A549 (cell line): ENCODE measurements around the gene INTS4.
"Not testable (repeated sequence)": the region's sequence is repeated elsewhere in the genome, so short reads cannot be mapped to it uniquely, and the experiment has no call there.

ENCODE experiments used
- POLR2A ChIP-seq: IDR thresholded peaks from 2 replicates; pipeline ENCODE4 v1.6.1; 2012; ENCODE audit warnings: mild to moderate bottlenecking, low read length
- TF ChIP-seq, protein P1 (sequence below): fragments of >200 bp; sonication (Bioruptor Twin); formaldehyde crosslinking; IDR thresholded peaks from 3 replicates; pipeline ENCODE4 v1.5.1; 2016

DNA sequence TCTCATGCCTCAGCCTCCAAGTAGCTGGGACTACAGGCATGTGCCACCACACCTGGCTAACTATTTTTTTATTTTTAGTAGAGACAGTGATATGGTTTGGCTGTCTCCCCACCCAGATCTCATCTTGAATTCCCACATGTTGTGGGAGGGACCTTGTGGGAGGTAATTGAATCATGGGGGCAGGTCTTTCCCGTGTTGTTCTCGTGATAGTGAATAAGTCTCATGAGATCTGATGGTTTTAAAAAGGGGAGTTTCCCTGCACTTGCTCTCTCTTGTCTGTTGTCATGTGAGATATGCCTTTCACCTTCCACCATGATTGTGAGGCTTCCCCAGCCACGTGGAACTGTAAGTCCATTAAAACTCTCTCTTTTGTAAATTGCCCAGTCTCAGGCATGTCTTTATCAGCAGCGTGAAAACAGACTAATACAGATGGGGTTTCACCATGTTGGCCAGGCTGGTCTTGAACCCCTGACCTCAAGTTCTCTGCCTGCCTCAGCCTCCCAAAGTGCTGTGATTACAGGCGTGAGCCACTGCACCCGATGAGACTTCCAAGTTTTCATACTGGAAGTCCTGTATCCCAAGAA is 20.6 kb upstream of the INTS4 start:
- TF ChIP-seq POLR2A: not testable (repeated sequence)
- TF ChIP-seq, protein P1, sequence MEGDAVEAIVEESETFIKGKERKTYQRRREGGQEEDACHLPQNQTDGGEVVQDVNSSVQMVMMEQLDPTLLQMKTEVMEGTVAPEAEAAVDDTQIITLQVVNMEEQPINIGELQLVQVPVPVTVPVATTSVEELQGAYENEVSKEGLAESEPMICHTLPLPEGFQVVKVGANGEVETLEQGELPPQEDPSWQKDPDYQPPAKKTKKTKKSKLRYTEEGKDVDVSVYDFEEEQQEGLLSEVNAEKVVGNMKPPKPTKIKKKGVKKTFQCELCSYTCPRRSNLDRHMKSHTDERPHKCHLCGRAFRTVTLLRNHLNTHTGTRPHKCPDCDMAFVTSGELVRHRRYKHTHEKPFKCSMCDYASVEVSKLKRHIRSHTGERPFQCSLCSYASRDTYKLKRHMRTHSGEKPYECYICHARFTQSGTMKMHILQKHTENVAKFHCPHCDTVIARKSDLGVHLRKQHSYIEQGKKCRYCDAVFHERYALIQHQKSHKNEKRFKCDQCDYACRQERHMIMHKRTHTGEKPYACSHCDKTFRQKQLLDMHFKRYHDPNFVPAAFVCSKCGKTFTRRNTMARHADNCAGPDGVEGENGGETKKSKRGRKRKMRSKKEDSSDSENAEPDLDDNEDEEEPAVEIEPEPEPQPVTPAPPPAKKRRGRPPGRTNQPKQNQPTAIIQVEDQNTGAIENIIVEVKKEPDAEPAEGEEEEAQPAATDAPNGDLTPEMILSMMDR: not testable (repeated sequence)
